IMR-90 (cell line): Measurements from ENCODE around the gene MDFI. TPM values are rescaled to one million over a fixed set of nuclear protein-coding genes. Genes with fewer than 3 reads are reported as not detected.
A peak's percentile ranks its signal among the peaks of the same experiment; 100 is the strongest.

Experiments
- ATAC-seq: fragments of 200-7000 bp; cut with Tn5 transposase; 2 replicates; pipeline ENCODE4 v1.9.1; 2020; ENCODE audit warnings: low read depth, mild to moderate bottlenecking, moderate library complexity
- BruUV-seq: library from RNA; stranded (reverse); fragments of 400-500 nt; replicated peaks from 2 replicates; lab custom pipeline; 2021; lab: Mats Ljungman, UMichigan
- CTCF ChIA-PET: fragments of 300-600 bp; formaldehyde crosslinking; extraction: SDS; loops from one replicate; lab custom pipeline; 2021; ENCODE audit warnings: antibody characterized with exemption; lab: Yijun Ruan, JAX
- POLR2A ChIA-PET: fragments of 300-600 bp; sonication (Branson Sonifier 250); formaldehyde crosslinking; loops from one replicate; lab custom pipeline; 2022; ENCODE audit warnings: antibody characterized with exemption; ENCODE audit not compliant: unreplicated experiment; lab: Charles Lee
- DNase-seq: peaks from one replicate; pipeline ENCODE4 v3.0.0; 2013
- H2AFZ ChIP-seq: replicated peaks from 2 replicates; pipeline ENCODE3; 2013; ENCODE audit warnings: low read length, mild to moderate bottlenecking; ENCODE audit not compliant: poor library complexity
- H2AK5ac ChIP-seq: 2 replicates; pipeline ENCODE4 v1.6.1; 2013; ENCODE audit warnings: low read depth, low read length, inconsistent platforms
- H2AK9ac ChIP-seq: replicated peaks from 2 replicates; pipeline ENCODE3; 2013; ENCODE audit warnings: mild to moderate bottlenecking, low read depth, low read length, moderate library complexity; ENCODE audit not compliant: poor library complexity
- H2BK120ac ChIP-seq: 2 replicates; pipeline ENCODE4 v1.6.1; 2013; ENCODE audit warnings: low read depth, low read length, inconsistent platforms
- H2BK15ac ChIP-seq: 3 replicates; pipeline ENCODE4 v1.6.1; 2013; ENCODE audit warnings: low read depth, low read length, inconsistent platforms
- H2BK20ac ChIP-seq: 2 replicates; pipeline ENCODE4 v1.6.1; 2013; ENCODE audit warnings: low read depth, mild to moderate bottlenecking, inconsistent platforms, low read length, moderate library complexity
- H2BK5ac ChIP-seq: 2 replicates; pipeline ENCODE4 v1.6.1; 2013; ENCODE audit warnings: mild to moderate bottlenecking, low read depth, low read length, inconsistent platforms; ENCODE audit not compliant: poor library complexity, severe bottlenecking
- H3K14ac ChIP-seq: replicated peaks from 2 replicates; pipeline ENCODE4 v1.6.1; 2013; ENCODE audit warnings: low read depth, low read length, inconsistent platforms
- H3K18ac ChIP-seq: 2 replicates; pipeline ENCODE4 v1.6.1; 2013; ENCODE audit warnings: low read depth, low read length, control low read depth
- H3K23ac ChIP-seq: 2 replicates; pipeline ENCODE4 v1.6.1; 2013; ENCODE audit warnings: low read depth, low read length, inconsistent platforms
- H3K27ac ChIP-seq: 2 replicates; pipeline ENCODE4 v1.5.1; 2013; ENCODE audit warnings: mild to moderate bottlenecking, control low read depth, low read length; ENCODE audit not compliant: insufficient read depth
- H3K27me3 ChIP-seq: 2 replicates; pipeline ENCODE4 v1.6.1; 2013; ENCODE audit warnings: low read length; ENCODE audit not compliant: control insufficient read depth, insufficient read depth
- H3K36me3 ChIP-seq: 2 replicates; pipeline ENCODE4 v1.6.1; 2013; ENCODE audit warnings: low read length, mixed read lengths; ENCODE audit not compliant: control insufficient read depth, insufficient read depth
- H3K4ac ChIP-seq: 2 replicates; pipeline ENCODE4 v1.6.1; 2013; ENCODE audit warnings: low read depth, low read length, inconsistent platforms
- H3K4me1 ChIP-seq: 2 replicates; pipeline ENCODE4 v1.6.1; 2013; ENCODE audit warnings: low read length, mixed read lengths; ENCODE audit not compliant: control insufficient read depth, insufficient read depth
- H3K4me2 ChIP-seq: 2 replicates; pipeline ENCODE4 v1.6.1; 2013; ENCODE audit warnings: low read depth, mild to moderate bottlenecking, control low read depth, low read length, moderate library complexity
- H3K4me3 ChIP-seq: 2 replicates; pipeline ENCODE4 v1.5.1; 2013; ENCODE audit warnings: low read depth, mild to moderate bottlenecking, control low read depth, low read length, moderate library complexity; ENCODE audit not compliant: insufficient read depth
- H3K56ac ChIP-seq: 2 replicates; pipeline ENCODE4 v1.6.1; 2013; ENCODE audit warnings: low read length, inconsistent platforms; ENCODE audit not compliant: insufficient read depth; ENCODE audit errors: extremely low read depth
- H3K79me1 ChIP-seq, 2 experiments: 2 replicates each; pipeline ENCODE4 v1.6.1; 2013; ENCODE audit warnings: low read length in 2 of 2, inconsistent platforms in 1 of 2, low read depth in 1 of 2
- H3K9ac ChIP-seq: 2 replicates; pipeline ENCODE4 v1.6.1; 2013; ENCODE audit warnings: low read depth, low read length, control low read depth
- H3K9me1 ChIP-seq: 2 replicates; pipeline ENCODE4 v1.6.1; 2013; ENCODE audit warnings: low read length, inconsistent platforms; ENCODE audit not compliant: insufficient read depth
- H3K9me3 ChIP-seq: 2 replicates; pipeline ENCODE4 v1.6.1; 2013; ENCODE audit warnings: low read length; ENCODE audit not compliant: control insufficient read depth, insufficient read depth
- H4K20me1 ChIP-seq: 2 replicates; pipeline ENCODE4 v1.6.1; 2013; ENCODE audit warnings: low read length, inconsistent platforms; ENCODE audit not compliant: insufficient read depth
- H4K5ac ChIP-seq: 2 replicates; pipeline ENCODE4 v1.6.1; 2013; ENCODE audit warnings: mild to moderate bottlenecking, low read depth, low read length, control low read depth
- H4K8ac ChIP-seq, 2 experiments: 2 replicates each; pipeline ENCODE4 v1.6.1; 2013; ENCODE audit warnings: low read depth in 2 of 2, low read length in 2 of 2, control low read depth in 1 of 2, inconsistent platforms in 1 of 2
- H4K91ac ChIP-seq: 2 replicates; pipeline ENCODE4 v1.6.1; 2013; ENCODE audit warnings: low read depth, low read length, inconsistent platforms; ENCODE audit not compliant: insufficient read depth
- BHLHE40 ChIP-seq: fragments of 150-350 bp; IDR thresholded peaks from 2 replicates; pipeline ENCODE4 v1.6.1; 2016; ENCODE audit warnings: mild to moderate bottlenecking, low read depth, low read length
- MAFK ChIP-seq: IDR thresholded peaks from 2 replicates; pipeline ENCODE4 v1.6.1; 2012; ENCODE audit warnings: low read depth, low read length, improper control_type of control experiment
- MAZ ChIP-seq: IDR thresholded peaks from 2 replicates; pipeline ENCODE4 v1.6.1; 2012; ENCODE audit warnings: low read depth, mild to moderate bottlenecking, low read length, improper control_type of control experiment, moderate library complexity, borderline replicate concordance
- WGBS, 2 experiments: methylation state at CpG; one replicate each; pipeline versions ENCODE4 v1.1.5 to v1.1.7; 2013; ENCODE audit warnings: missing lambda C conversion rate in 2 of 2; ENCODE audit not compliant: insufficient read length in 1 of 2; ENCODE audit errors: extremely low coverage in 2 of 2; 5-methylcytosine and 5-hydroxymethylcytosine counted together
- dilution Hi-C: fragments of 300-500 bp; cut with HindIII; formaldehyde crosslinking; loops from one replicate; pipeline ENCODE4 v1.14.3; 2018; ENCODE audit warnings: low sequenced_read_pairs; ENCODE audit not compliant: unreplicated experiment
- in situ Hi-C: fragments of 300-500 bp; cut with MboI; formaldehyde crosslinking; loops from 3 replicates; pipeline ENCODE4 v1.14.3; 2019; ENCODE audit warnings: low sequenced_read_pairs, inconsistent platforms, mixed read lengths
- intact Hi-C: fragments of 100-400 bp; cut with micrococcal nuclease; formaldehyde crosslinking; loops from 2 replicates; pipeline ENCODE4 v1.10.0; 2022
- polyA plus RNA-seq, 3 experiments: library from polyadenylated mRNA; depleted of rRNA; stranded (reverse); fragments of >200 nt; gene quantifications; 2 replicates each; pipeline ENCODE4 v1.2.3, GENCODE V29; 2012; ENCODE audit warnings: low replicate concordance in 1 of 3
- total RNA-seq: library from RNA; depleted of rRNA; stranded (reverse); fragments of >200 nt; gene quantifications from 2 replicates; pipeline ENCODE4 v1.2.3, GENCODE V29; 2012

Gene MDFI
- total and polyA plus RNA-seq, 2 of the 4 experiments (the other 2 are of a cell fraction) = 0.18 to 0.29 TPM

DNA sequence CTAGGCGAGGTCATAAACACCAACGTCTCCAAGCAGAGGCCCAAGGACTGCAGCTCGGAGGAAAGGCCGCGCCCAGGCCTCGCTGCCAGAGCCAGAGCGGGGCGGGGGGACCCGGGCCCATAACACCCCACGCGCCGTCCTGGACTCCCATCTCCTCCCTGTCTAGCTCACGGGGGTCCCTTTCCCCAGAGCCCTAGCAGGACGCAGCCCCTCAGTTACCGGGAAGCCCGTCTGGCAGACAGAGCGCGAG, 44.9 kb downstream of the MDFI start:
- WGBS, 2 experiments = 23% methylated on average over 5 of the region's 18 CpGs; no CpG with 5 or more reads in 1 of the 2 experiments
- no peaks in the 10 kb centered on the region for H3K9me1 ChIP-seq
- H2AFZ ChIP-seq = peak overlapping the region; percentile 93
- ChIA-PET CTCF (interaction anchor here (0.7 to 2.3 kb wide), 4 partner anchors 80 to 318 kb away, joined by 3 to 18 read pairs (median 7); no protein-coding TSS in a partner anchor), POLR2A (no interaction called here)
- no peaks in the 10 kb centered on the region for H4K20me1 ChIP-seq
- H3K14ac ChIP-seq = no peak overlapping the region
- no peak overlapping the region for H2BK5ac ChIP-seq
- BruUV-seq = no TSS peak
- no peaks in the 10 kb centered on the region for H3K79me1 ChIP-seq
- H3K4me3 ChIP-seq = no peak overlapping the region
- H4K91ac ChIP-seq = 0 out of 2 replicates have a peak overlapping the region, but pooled peaks have one; percentile 4
- peaks cover 5% of the 10 kb centered on the region; the same call in 1 of the 2 replicates for H3K27me3 ChIP-seq
- peak overlapping the region in 1 of 2 experiments; percentile 45; a peak in 1 of 4 replicates for H4K8ac ChIP-seq
- no peak overlapping the region for H2BK20ac ChIP-seq
- no peak overlapping the region for H2BK120ac ChIP-seq
- H3K4me1 ChIP-seq = no peaks in the 10 kb centered on the region
- TF ChIP-seq MAZ (no peak), MAFK (no peak), BHLHE40 (no peak)
- intact Hi-C loops = loop anchor here (1.0 to 5.0 kb wide), 5 partner anchors 51 to 611 kb away; partner anchors contain the start of genes NFYA and OARD1
- H2AK9ac ChIP-seq = peak overlapping the region; percentile 23
- H2AK5ac ChIP-seq = no peak overlapping the region
- in situ Hi-C loops = loop anchor here (5.0 kb wide), 2 partner anchors 81 to 316 kb away; no protein-coding TSS in a partner anchor
- H3K56ac ChIP-seq = no peak overlapping the region
- dilution Hi-C loops = no loop called here
- no peaks in the 10 kb centered on the region for H3K9me3 ChIP-seq
- H3K4me2 ChIP-seq = peak overlapping the region; percentile 40; the same call in 1 of the 2 replicates
- no peak overlapping the region; the same call in 1 of the 2 replicates for H3K4ac ChIP-seq
- no peak for DNase-seq
- ATAC-seq = peak; percentile 7
- H3K36me3 ChIP-seq = no peaks in the 10 kb centered on the region
- no peak overlapping the region for H3K27ac ChIP-seq
- no peak overlapping the region for H3K23ac ChIP-seq
- no peak overlapping the region for H3K9ac ChIP-seq
- H2BK15ac ChIP-seq = no peak overlapping the region
- no peak overlapping the region for H3K18ac ChIP-seq
- no peak overlapping the region; the same call in 1 of the 2 replicates for H4K5ac ChIP-seq
